Caco-2 (cell line): ENCODE results near the gene UST. TPM values are rescaled to one million over a fixed set of nuclear protein-coding genes. Genes with fewer than 3 reads are reported as not detected.
A peak's percentile ranks its signal among the peaks of the same experiment; 100 is the strongest.
"Not testable (repeated sequence)": the region's sequence is repeated elsewhere in the genome, so short reads cannot be mapped to it uniquely, and the experiment has no call there.

Source experiments
- BruUV-seq: library from RNA; stranded (reverse); fragments of 400-500 nt; replicated peaks from 2 replicates; lab custom pipeline; 2021; lab: Mats Ljungman, UMichigan
- CTCF ChIA-PET: fragments of 300-600 bp; sonication (Branson Sonifier 250); formaldehyde crosslinking; loops from one replicate; lab custom pipeline; 2022; ENCODE audit warnings: antibody characterized with exemption; lab: Charles Lee
- POLR2A ChIA-PET: fragments of 300-600 bp; sonication (Branson Sonifier 250); formaldehyde crosslinking; loops from one replicate; lab custom pipeline; 2022; ENCODE audit warnings: antibody characterized with exemption; lab: Charles Lee
- DNase-seq, 2 experiments: peaks; one replicate each; pipeline versions ENCODE4 v3.0.0 to v3.0.0-alpha.2; 2020 to 2022
- H3K27me3 ChIP-seq: replicated peaks from 2 replicates; pipeline ENCODE4 v1.6.0; 2011; ENCODE audit warnings: low read length; ENCODE audit not compliant: control insufficient read depth, insufficient read depth
- H3K36me3 ChIP-seq: 2 replicates; pipeline ENCODE4 v1.5.1; 2011; ENCODE audit warnings: low read length; ENCODE audit not compliant: control insufficient read depth, insufficient read depth
- H3K4me1 ChIP-seq: fragments of 250-450 bp; sonication (Bioruptor Pico); 2 replicates; pipeline ENCODE4 v1.5.1; 2020; ENCODE audit warnings: mild to moderate bottlenecking
- H3K4me3 ChIP-seq: 2 replicates; pipeline ENCODE4 v1.5.1; 2011; ENCODE audit warnings: low read depth, mild to moderate bottlenecking, control low read depth, low read length
- H3K9me3 ChIP-seq: fragments of 250-450 bp; sonication (Bioruptor Pico); 2 replicates; pipeline ENCODE4 v1.5.1; 2020; ENCODE audit warnings: mild to moderate bottlenecking, moderate library complexity
- H3K27ac Mint-ChIP-seq: one replicate; pipeline ENCODE4 v1.8.0; 2022; ENCODE audit warnings: mixed read lengths; ENCODE audit not compliant: unreplicated experiment
- H3K27me3 Mint-ChIP-seq: one replicate; pipeline ENCODE4 v1.8.0; 2022; ENCODE audit warnings: mixed read lengths; ENCODE audit not compliant: insufficient read depth, unreplicated experiment
- H3K36me3 Mint-ChIP-seq: one replicate; pipeline ENCODE4 v1.8.0; 2022; ENCODE audit warnings: mild to moderate bottlenecking, mixed read lengths; ENCODE audit not compliant: insufficient read depth, unreplicated experiment
- H3K4me1 Mint-ChIP-seq: one replicate; pipeline ENCODE4 v1.8.0; 2022; ENCODE audit warnings: low read depth, mixed read lengths; ENCODE audit not compliant: unreplicated experiment
- H3K4me3 Mint-ChIP-seq: one replicate; pipeline ENCODE4 v1.8.0; 2022; ENCODE audit warnings: mild to moderate bottlenecking, moderate library complexity, mixed read lengths; ENCODE audit not compliant: unreplicated experiment
- H3K9me3 Mint-ChIP-seq: one replicate; pipeline ENCODE4 v1.8.0; 2022; ENCODE audit warnings: mixed read lengths; ENCODE audit not compliant: unreplicated experiment
- intact Hi-C: fragments of 100-400 bp; cut with micrococcal nuclease; formaldehyde crosslinking; loops from one replicate; pipeline ENCODE4 v1.10.0; 2022; ENCODE audit not compliant: unreplicated experiment
- total RNA-seq: library from RNA; stranded (reverse); gene quantifications from 2 replicates; pipeline ENCODE4 v1.2.3, GENCODE V29; 2022
- TF ChIP-seq, protein P1 (sequence below), 2 experiments: fragments of 200-600 bp in 1 of 2; IDR thresholded peaks; 1 replicate in 1 of 2; 2 replicates in 1 of 2; pipeline versions ENCODE4 v1.5.1 to v1.8.0; 2011 to 2022; ENCODE audit warnings: antibody characterized with exemption in 1 of 2, control low read depth in 1 of 2, inconsistent platforms in 1 of 2, low read depth in 1 of 2, low read length in 1 of 2, mild to moderate bottlenecking in 1 of 2, moderate library complexity in 1 of 2; ENCODE audit not compliant: insufficient read depth in 1 of 2, severe bottlenecking in 1 of 2, unreplicated experiment in 1 of 2

The UST gene
- total RNA-seq, 1 experiment from 2014 or later = not detected

DNA sequence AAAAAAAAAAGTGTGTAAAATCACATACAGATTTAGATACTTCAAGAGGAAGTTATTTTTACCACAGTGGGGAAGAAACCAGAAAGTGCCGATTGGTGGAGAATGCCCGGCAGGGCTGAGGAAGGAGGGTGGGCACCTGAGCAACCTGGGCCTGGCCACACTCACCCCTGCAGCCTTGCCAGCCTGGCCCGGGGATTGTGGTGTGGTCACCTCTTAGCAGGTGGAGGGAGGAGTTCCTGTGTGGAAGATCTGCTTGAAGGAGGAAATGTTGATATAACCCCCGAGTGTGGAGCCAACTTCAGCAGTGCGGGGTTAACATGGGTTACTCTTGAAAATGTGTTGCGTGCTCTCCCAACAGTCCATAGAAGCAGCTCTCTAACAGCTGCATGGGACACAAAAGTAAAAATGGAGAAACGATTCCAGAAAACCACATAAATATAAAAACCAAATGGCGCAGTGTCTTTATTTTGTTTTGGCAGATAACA lies 14.7 kb downstream of the UST start:
- BruUV-seq = no TSS peak
- intact Hi-C loops = no loop called here
- H3K4me3 ChIP-seq = no peak overlapping the region
- peaks cover 9% of the 10 kb centered on the region for H3K9me3 Mint-ChIP-seq
- H3K36me3 ChIP-seq = no peaks in the 10 kb centered on the region
- peaks cover 12% of the 10 kb centered on the region for H3K4me1 Mint-ChIP-seq
- H3K9me3 ChIP-seq = peaks cover 2% of the 10 kb centered on the region; the same call in 1 of the 2 replicates
- ChIA-PET CTCF (no interaction called here), POLR2A (no interaction called here)
- peaks cover 8% of the 10 kb centered on the region for H3K4me1 ChIP-seq
- H3K36me3 Mint-ChIP-seq = no peaks in the 10 kb centered on the region
- no peak overlapping the region for H3K27ac Mint-ChIP-seq
- TF ChIP-seq, protein P1, sequence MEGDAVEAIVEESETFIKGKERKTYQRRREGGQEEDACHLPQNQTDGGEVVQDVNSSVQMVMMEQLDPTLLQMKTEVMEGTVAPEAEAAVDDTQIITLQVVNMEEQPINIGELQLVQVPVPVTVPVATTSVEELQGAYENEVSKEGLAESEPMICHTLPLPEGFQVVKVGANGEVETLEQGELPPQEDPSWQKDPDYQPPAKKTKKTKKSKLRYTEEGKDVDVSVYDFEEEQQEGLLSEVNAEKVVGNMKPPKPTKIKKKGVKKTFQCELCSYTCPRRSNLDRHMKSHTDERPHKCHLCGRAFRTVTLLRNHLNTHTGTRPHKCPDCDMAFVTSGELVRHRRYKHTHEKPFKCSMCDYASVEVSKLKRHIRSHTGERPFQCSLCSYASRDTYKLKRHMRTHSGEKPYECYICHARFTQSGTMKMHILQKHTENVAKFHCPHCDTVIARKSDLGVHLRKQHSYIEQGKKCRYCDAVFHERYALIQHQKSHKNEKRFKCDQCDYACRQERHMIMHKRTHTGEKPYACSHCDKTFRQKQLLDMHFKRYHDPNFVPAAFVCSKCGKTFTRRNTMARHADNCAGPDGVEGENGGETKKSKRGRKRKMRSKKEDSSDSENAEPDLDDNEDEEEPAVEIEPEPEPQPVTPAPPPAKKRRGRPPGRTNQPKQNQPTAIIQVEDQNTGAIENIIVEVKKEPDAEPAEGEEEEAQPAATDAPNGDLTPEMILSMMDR (IDR thresholded peaks at IDR 0.05; ENCODE audit: insufficient read depth in 1 of 2, low read depth in 1 of 2, low read length in 1 of 2, severe bottlenecking in 1 of 2, unreplicated experiment in 1 of 2) = no peak
- no peaks in the 10 kb centered on the region for H3K27me3 ChIP-seq
- H3K4me3 Mint-ChIP-seq = no peak overlapping the region
- DNase-seq = no peak
- H3K27me3 Mint-ChIP-seq = peaks cover 5% of the 10 kb centered on the region

DNA sequence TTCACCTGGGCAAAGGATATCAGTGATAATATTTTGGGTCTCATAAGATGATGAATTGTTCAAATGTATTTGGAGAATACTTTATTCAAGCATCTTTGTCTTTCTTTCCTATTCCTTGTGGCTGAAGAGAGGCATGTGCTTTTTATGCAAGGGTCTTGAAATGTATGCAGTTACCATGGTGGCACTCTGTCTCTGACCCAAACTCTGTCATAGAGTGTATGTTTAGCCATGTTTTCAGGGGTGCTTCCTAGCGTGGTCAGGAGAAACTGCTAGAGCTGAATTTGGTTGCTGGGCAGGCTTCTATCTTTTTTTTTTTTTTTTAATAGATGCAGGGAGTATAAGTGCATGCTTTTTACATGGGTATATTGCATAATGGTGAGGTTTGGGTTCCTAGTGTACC lies 15.4 kb downstream of the UST start:
- POLR2A ChIA-PET = no interaction called here
- intact Hi-C loops = no loop called here
- Mint-ChIP-seq H3K27me3 (peaks cover 5% of the 10 kb centered on the region), H3K36me3 (no peaks in the 10 kb centered on the region), H3K27ac (no peak overlapping the region), H3K9me3 (peaks cover 9% of the 10 kb centered on the region), H3K4me3 (no peak overlapping the region), H3K4me1 (peaks cover 12% of the 10 kb centered on the region)
- Histone ChIP-seq H3K27me3 (no peaks in the 10 kb centered on the region), H3K9me3 (peaks cover 2% of the 10 kb centered on the region; the same call in 1 of the 2 replicates), H3K4me1 (peaks cover 8% of the 10 kb centered on the region), H3K36me3 (no peaks in the 10 kb centered on the region), H3K4me3 (no peak overlapping the region)
- TF ChIP-seq, protein P1 (IDR thresholded peaks at IDR 0.05; ENCODE audit: insufficient read depth in 1 of 2, low read depth in 1 of 2, low read length in 1 of 2, severe bottlenecking in 1 of 2, unreplicated experiment in 1 of 2) = no peak
- DNase-seq = no peak
- CTCF ChIA-PET = no interaction called here
- BruUV-seq = no TSS peak

DNA sequence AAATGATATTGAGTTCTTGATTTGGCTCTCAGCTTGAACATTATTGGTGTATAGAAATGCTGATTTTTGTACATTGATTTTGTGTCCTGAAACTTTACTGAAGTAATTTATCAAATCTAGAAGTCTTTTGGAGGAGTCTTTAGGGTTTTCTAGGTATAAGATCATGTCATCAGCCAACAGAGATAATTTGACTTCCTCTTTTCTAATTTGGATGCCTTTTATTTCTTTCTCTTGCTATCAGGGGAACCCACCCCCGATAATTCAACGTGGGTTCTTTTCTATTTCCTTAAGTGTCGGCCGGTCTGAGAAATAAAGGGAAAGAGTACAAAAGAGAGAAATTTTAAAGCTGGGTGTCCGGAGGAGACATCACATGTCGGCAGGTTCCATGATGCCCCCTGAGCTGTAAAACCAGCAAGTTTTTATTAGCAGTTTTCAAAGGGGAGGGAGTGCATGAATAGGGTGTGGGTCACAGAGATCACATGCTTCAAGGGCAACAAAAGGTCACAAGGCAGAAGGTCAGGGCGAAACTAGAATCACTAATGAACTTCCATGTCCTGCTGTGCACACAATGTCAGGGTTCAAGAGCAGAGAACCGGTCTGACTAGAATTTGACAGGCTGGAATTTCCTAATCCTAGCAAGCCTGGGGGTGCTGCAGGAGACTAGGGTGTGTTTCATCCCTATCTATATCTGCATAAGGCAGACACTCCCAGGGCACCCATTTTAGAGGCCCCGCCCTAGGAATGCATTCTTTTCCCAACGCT lies 17.6 kb downstream of the UST start:
- H3K4me1 Mint-ChIP-seq = peaks cover 12% of the 10 kb centered on the region
- H3K27me3 Mint-ChIP-seq, H3K27ac Mint-ChIP-seq, H3K36me3 ChIP-seq, BruUV-seq, POLR2A ChIA-PET, CTCF ChIA-PET, H3K9me3 Mint-ChIP-seq, H3K27me3 ChIP-seq, H3K4me3 Mint-ChIP-seq, intact Hi-C loops, H3K9me3 ChIP-seq, H3K36me3 Mint-ChIP-seq, H3K4me1 ChIP-seq, H3K4me3 ChIP-seq: not testable (repeated sequence)
- DNase-seq = peak; percentile 16 to 40
